Putamen (tissue), 1 donor: ENCODE results near the gene JAG2.
A peak's percentile ranks its signal among the peaks of the same experiment; 100 is the strongest.

Experiments
- DNase-seq: peaks from one replicate; pipeline ENCODE4 v3.0.0-alpha.2; 2016; ENCODE audit warnings: low spot score

JAG2 gene

DNA sequence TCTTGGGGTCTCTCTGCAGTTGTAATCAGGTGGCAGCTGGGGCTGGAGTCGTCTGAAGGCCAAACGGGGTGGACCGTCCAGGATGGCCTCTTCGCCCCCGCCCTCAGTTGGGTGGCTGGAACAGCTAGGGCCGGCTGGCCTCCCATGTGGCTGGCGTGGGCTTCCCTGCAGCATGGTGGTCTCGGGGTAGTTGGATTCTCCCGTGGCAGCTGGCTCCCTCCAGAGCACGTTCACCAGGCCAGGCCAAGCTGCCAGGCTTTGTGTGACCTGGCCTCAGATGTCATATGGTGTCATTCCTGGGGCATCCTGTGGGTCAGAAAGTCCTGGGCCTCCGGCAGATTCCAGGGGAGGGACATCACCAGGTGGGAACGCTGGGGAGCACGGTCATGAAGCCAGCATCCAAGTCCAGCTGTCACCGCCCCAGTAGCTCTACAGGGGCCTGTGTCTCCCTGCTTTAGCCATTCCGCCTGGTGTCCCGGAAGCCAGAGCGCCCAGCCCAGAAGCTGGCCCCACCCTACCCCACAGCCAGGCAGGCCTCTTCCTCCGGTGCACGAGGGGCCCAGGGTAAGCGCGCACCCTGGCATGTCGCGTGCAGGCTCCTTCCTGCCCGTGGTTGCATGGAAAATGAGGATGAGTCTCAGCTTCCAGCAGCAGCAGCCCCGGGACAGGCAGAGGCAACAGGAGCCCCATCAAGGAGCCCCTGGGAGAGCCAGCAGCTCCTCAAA, 13.9 kb upstream of the JAG2 start:
- DNase-seq: no peak

GRCh38 chr14:105181549-105182295, 13.1 kb upstream of the JAG2 start:
- no peak for DNase-seq

GRCh38 chr14:105180592-105181548, 12.3 kb upstream of the JAG2 start, which contains the start of gene NUDT14:
NUDT14 (minus strand) TSS chr14:105181312; CDS start chr14:105181209, 103 bp downstream.
- no peak for DNase-seq

- no peak for DNase-seq
Measured at GRCh38 chr14:105179191-105179590, 10.6 kb upstream of the JAG2 start.

DNA sequence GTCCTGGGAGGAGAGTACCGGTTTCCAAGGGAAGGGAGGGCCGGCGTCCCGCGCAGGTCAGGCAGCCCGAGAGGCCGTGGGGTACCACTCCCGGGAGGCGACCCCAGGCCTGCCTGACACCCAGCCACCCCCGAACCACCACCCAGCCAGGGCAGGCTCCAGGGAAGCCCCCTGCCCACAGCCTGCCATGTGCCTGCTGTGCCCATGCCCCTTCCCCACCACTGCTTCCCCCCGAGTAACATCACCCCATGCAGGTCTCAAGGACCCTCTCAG, 10.2 kb upstream of the JAG2 start:
- no peak for DNase-seq

DNA sequence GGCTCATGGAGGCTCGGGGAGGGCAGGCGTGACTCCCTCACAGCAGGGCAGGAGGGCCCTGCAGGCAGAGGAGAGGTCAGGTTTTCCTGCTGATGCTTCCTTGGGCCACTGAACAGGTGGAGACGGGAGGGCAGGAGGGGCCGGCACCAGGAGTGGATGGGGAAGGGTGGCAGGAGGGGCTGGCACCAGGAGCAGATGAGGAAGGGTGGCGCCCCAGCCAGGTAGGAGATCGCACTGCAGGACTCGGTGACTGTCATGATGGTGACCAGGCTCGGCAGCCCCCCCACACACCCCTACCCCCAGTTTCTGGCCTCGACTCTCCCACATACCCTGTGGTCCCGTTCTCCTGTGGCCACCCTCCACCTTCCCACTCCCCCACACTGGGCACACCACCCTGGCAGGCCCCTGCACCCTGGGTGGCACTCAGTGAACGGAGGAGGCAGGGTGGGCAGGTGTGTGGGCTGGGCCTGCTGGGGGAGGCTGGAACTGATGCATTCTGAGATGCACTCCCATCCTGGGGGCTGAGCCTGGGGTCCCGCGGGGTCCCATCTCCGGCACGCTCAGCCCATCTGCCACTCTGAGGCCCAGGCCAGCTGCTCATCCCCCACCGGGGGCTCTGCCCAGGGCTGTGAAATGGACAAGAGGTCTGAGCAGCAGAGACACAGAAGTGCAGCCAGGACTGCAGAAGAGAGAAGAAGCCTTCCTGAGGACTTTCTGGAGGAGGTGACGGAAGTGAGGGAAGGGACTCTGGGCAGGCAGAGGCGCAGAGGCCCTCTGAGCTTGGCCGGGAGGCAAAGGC, 9.7 kb upstream of the JAG2 start:
- DNase-seq: no peak

- DNase-seq: no peak
Measured at GRCh38 chr14:105177082-105177481, 8.5 kb upstream of the JAG2 start.

DNA sequence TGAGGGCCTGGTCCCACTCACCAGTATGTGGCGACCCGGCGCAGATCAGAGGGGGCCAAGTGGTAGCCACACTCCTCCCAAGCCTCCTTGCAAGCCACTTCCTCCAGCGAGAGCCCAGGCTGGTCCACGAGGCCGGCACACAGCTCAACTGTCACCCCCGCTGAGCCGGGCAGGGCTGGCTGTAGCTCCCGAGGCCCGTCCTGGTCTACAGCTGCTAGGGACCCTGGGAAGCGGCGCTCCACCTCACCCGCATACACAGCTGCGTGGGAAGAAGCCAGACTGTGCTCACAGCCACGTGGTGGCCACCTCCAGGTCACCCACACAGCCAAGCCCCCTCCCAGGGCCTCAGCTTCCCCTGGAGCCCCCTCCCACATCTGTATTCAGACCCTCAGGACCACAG, 7.9 kb upstream of the JAG2 start:
- DNase-seq: no peak

GRCh38 chr14:105173901-105174894, 5.6 kb upstream of the JAG2 start:
- no peak for DNase-seq

- no peak for DNase-seq
Measured at GRCh38 chr14:105173145-105173544, 4.6 kb upstream of the JAG2 start.

DNA sequence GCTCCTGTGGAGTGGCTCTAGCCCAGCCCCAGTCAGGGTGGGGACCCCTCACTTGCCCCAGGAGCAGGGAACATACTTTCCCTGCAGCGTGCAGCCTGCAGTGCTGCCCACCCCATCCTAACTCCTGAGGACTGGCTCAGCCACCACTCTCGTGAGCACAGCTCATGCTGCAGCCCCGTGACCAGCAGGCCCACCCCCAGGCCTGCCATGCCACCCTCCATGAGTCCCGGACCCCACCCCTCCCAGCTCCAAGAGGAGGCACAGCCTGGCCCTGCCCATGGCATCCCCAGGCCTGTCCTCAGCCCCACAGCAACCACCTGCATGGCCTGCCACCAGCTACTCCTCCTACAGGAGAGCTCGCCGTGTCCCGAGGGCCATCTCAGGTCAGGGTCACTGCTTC, 3.9 kb upstream of the JAG2 start:
- no peak for DNase-seq

GRCh38 chr14:105171004-105171673, 2.6 kb upstream of the JAG2 start:
- no peak for DNase-seq

DNA sequence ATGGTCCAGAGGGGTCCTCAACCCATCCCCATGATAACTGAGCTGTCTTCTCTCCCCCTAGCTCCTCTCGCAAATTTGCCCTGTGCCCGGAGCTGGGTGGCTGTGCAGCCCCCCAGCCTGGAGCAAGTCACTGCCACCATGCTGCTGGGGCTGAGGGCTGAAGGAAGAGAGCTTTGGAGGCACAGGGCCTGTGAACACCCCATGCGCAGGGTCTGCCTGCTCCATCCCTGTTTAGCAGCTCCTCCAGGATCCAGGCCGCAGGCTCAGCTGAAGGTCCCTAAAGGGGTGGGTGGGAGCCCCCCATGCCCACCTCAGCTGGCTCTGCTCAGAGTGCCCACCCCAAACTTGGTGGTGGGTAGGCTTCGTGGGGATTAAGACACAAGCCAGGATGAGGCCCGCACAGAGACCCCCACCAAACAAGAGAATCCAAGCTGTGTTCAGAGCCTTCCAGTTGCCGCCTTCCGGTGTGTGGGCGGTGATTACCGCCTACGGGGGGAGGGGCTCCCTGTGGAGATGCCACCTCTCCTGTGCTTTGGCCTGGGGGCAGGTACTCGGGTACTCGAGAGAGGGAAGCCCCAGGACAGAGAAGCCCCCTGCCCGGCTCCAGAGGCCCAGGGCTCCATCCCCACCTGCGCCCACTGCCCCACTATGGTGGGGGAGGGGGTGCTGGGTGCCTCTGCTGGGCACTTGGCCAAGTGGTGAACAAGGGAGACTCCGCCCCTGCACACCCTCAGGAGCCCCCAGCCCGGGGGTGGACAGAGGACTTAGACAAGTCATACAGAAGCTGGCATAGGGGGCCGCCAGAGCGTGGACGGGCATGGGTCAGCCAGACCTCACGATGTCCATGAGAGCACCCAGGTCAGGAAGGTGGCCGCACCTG, 1.4 kb upstream of the JAG2 start:
- no peak for DNase-seq

GRCh38 chr14:105168979-105169507, 467 bp upstream of the JAG2 start:
- DNase-seq: peak; percentile 28

- no peak for DNase-seq
Measured at GRCh38 chr14:105168093-105168420, 519 bp downstream of the JAG2 start.

DNA sequence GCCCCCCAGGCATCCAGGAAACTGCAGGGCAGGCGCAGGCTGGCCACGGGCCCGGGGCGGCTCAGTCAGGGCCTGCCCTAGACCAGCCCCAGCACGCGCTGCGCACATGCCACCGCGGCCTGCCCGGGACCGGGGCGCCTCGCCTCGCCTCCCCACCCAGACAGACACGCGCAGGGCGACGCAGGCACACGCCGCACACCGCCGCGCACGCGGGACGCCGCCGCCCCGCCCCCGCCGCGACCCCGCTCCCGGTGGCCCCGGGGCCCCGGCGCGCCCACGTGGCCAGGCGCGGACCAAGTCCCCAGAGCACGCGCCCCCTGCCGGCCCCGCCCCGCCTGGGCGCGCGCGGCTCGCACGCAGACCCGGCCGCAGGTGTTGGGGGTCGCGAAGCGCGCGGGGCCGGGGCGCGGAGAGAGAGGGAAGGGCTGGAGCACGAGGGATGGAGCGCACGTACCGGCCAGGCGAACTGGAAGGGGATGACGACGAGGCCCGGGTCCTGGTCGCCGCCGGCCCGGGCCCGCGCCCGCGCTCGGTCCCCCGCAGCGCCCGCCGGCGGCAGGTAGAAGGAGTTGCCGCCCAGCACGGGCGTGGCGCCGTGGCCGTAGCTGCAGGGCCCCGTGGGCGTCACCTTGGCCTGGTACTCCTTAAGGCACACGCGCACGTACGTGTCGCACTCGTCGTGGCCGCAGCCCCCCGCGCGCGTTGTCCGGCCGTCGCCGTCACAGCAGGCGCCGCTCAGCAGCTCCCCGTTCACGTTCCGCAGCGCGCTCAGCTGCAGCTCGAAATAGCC, 1.1 kb downstream of the JAG2 start:
- no peak for DNase-seq

DNA sequence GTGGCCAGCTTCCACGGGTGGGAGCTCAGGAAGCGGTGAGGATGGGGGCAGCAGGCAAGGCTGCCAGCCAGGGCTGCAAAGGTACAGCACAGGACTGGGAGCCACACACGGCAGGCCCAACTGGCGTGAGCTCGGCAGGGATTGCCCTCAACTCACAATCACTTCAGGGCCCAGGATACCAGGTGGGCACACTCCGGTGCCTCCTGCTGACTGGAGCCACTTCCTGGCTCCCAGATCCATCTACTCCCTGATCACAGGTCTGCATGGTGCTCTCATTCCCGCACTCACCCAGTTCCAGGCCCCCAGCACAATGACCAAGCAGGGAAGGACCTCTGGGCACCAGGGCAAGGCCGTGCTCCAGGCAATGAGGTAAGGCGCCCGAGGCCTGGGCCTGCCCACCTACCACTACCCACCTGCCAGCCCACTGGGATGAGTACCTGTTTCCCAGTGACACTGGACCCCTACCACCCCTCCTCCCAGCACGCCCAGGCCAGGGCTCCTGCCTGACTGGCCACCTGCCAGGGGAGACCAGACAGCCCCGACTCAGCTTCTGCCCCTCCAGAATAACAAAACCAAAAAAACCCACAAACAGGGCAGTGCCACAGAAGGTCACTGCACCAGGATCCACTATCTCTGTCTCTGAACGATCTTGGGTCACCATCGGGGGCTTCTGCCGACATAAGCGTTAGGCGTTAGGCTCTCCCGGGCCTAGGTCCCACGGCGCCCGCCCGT, 1.8 kb downstream of the JAG2 start:
- DNase-seq: no peak
